ENCODE results near the gene DBNL.
A peak's percentile ranks its signal among the peaks of the same experiment; 100 is the strongest.

Gene DBNL

DNA sequence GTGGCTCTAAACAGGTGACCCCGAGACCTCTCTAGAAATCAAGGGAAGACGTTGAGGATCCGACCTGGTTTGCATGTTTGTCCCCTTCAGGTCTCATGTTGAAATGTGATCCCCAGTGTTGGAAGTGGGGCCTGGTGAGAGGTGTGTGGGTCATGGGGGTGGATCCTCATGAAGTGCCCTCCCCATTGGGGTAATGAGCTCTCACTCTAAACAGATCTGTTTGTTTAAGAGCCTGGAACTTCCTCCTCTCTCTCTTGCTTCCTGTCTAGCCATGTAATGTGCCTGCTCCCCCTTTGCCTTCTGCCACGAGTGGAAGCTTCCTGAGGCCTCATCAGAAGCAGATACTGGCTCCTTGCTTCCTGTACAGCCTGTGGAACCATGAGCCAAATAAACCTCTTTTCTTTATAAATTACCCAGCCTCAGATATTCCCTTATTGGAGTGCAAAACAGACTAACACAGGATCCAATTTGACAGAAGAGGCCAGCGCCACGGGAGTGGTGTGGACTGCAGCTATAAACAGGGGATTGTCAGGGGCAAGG lies 48.7 kb downstream of the DBNL start:
- no peak for DNase-seq (ENCODE audit: insufficient read length, low spot score)
- TF ChIP-seq POLR2A (IDR thresholded peaks at IDR 0.05; ENCODE audit: low read depth, low read length) = no peak
- FAIRE-seq = no peak

- FAIRE-seq (no peak), DNase-seq (ENCODE audit: insufficient read length, low spot score) (no peak)
- TF ChIP-seq POLR2A (IDR thresholded peaks at IDR 0.05; ENCODE audit: low read depth, low read length) = no peak
Measured at GRCh38 chr7:44094365-44094764, 49.9 kb downstream of the DBNL start.

DNA sequence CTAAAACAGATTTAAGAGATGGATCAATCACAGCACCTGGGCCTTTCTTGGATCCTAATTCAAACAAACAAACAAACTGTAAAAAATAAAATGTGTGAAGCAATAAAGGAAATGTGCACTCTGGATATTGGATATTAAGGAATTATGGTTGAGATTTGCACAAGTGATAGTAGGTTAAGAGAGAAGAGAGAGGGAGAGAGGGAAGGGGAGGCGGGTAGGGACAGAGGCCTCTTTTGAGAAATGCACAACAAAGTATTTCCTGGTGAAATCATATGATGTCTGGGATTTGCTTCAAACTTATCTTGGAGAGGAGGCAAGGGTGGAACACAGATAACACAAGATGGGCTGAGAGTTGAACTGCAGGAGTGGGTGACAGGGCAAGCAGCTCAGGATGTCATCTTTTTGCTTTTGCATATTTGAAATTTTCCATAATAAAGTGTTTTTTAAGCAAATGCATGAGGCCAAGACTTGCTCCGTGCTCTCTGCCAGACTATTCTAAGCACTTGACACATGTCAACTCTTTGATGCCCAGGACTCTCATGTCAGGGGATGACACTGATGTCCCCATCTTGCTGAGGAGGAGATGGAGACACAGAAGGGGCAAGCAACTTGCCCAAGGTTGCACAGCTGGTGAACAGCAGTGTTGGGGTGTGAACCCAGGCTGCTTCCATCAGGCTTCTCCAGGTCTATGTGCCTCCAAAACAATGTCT lies 50.5 kb downstream of the DBNL start:
- TF ChIP-seq POLR2A (IDR thresholded peaks at IDR 0.05; ENCODE audit: low read depth, low read length) = no peak
- DNase-seq (ENCODE audit: insufficient read length, low spot score) = no peak
- FAIRE-seq = no peak

GRCh38 chr7:44095781-44096180 lies 51.3 kb downstream of the DBNL start:
- FAIRE-seq = no peak
- no peak for TF ChIP-seq POLR2A (IDR thresholded peaks at IDR 0.05; ENCODE audit: low read depth, low read length)
- DNase-seq (ENCODE audit: insufficient read length, low spot score) = no peak

- TF ChIP-seq POLR2A (IDR thresholded peaks at IDR 0.05; ENCODE audit: low read depth, low read length) = no peak
- FAIRE-seq (no peak), DNase-seq (ENCODE audit: insufficient read length, low spot score) (no peak)
Measured at GRCh38 chr7:44096326-44096881, 51.9 kb downstream of the DBNL start.

DNA sequence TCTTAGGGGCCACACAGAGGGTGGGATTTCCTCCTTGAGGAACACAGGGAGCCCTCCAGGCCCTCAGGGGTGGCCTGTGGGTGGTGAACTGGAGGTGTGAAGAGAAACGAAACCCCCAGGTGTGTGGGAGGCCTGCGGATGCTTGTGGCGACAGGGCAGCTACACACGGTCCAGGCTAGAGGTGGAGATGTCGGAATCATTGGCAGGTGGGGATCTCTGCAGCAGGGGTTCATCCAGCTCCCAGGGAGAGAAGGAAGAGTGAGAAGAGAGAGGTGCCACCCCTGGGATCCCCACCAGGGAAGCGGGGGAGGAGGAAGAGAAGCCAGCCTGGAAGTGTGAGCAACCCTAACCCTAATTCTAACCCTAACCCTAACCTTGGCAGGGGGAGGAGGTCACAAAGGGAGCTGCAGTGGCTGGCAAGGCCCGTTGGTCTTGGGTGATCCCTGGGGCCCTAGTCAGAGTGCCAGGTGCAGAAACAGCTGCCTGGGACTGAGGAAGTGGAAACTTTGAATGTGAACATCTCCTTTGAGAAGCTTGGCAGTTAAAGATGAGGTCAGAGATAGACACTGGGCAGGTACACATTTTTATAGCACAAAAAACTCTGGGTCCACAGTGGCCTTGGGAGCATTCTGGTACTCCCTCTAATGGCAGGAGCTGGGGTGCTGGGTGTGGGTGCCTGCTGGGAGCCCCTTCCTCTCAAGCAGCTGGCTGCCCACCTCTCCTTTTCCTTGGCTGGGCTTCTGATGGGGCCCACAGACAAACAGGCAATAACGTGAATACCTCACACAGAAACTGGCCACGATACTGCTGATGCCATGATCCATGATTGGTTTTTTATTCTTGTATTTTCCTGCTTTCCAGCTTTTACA lies 52.8 kb downstream of the DBNL start:
- no peak for DNase-seq (ENCODE audit: insufficient read length, low spot score)
- FAIRE-seq = no peak
- no peak for TF ChIP-seq POLR2A (IDR thresholded peaks at IDR 0.05; ENCODE audit: low read depth, low read length)

DNA sequence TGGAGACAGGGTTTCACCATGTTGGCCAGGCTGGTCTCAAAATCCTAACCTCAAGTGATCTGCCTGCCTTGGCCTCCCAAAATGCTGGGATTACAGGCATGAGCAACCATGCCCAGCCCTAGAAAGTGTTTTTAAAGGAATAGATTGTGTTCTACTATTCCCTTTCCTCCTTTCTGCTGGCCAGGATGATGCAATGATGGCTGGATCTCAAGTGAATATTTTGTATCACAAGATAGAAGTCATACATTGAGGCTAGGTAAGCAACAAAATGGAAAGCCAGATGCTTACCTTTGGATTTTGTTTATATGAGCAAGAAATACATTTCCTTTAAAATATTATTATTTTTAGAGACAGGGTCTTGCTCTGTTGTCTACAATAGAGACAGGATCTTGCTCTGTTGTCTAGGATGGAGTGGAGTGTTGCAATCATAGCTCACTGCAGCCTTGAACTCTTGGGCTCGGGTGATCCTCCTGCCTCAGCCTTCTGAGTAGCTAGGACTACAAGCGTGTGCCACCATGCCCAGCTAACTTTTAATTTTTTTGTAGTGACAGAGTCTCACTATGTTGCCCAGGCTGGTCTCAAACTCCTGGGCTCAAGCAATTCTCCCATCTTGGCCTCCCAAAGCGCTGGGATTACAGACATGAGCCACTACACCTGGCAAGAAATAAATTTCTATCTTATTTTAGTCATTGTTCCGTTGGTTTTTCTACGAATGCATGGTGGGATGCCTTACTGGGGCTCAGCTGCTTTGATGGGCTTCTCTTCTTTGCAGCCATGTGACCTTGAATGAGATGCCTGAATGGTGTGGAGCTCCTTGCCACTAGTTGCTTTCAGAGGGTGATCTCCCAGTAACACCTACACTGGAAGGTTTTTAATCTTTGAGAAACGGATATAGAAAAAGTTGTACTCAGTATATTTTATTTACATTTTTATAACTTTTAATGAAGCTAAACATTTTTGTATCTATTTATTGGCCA lies 53.9 kb downstream of the DBNL start:
- TF ChIP-seq POLR2A (IDR thresholded peaks at IDR 0.05; ENCODE audit: low read depth, low read length) = no peak
- FAIRE-seq (no peak), DNase-seq (ENCODE audit: insufficient read length, low spot score) (no peak)

- no peak for DNase-seq (ENCODE audit: insufficient read length, low spot score)
- no peak for TF ChIP-seq POLR2A (IDR thresholded peaks at IDR 0.05; ENCODE audit: low read depth, low read length)
- no peak for FAIRE-seq
Measured at GRCh38 chr7:44099669-44100068, 55.2 kb downstream of the DBNL start.

GRCh38 chr7:44100458-44101302 lies 56.2 kb downstream of the DBNL start:
- TF ChIP-seq POLR2A (IDR thresholded peaks at IDR 0.05; ENCODE audit: low read depth, low read length) = no peak
- FAIRE-seq (no peak), DNase-seq (ENCODE audit: insufficient read length, low spot score) (no peak)

DNA sequence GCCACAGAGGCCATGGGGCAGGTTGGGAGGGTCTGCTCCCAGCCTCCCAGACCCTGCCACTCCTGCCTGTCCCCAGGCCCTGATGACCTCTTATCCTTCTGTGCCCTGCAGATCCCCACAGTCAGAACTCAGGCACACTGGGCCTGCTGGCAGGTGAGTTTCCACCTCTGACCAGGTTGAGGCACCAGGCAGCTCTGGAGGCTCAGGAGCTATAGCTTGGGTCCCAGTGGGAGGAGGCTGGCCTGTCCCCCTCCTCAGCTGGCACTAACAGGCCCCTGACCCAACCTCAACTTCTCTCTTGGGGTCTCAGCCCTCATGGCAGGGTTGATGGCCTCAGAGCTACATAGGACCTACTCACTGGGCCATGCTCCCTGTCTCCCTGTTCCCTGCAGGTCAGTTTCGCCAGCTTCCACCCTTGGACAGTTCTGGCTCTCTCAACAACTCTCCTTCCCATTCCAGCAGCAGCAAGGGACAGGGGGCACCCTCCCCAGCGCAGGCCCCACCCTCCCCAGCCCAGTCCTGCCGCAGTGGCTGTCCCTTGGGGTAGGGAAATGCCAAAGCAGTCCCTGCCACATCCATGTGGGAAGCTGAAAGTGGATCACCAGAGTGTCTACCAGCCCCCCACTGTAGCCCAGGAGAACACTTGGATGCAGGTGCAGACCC lies 56.9 kb downstream of the DBNL start:
- DNase-seq (ENCODE audit: insufficient read length, low spot score) = no peak
- FAIRE-seq = no peak
- TF ChIP-seq POLR2A (IDR thresholded peaks at IDR 0.05; ENCODE audit: low read depth, low read length) = no peak

DNA sequence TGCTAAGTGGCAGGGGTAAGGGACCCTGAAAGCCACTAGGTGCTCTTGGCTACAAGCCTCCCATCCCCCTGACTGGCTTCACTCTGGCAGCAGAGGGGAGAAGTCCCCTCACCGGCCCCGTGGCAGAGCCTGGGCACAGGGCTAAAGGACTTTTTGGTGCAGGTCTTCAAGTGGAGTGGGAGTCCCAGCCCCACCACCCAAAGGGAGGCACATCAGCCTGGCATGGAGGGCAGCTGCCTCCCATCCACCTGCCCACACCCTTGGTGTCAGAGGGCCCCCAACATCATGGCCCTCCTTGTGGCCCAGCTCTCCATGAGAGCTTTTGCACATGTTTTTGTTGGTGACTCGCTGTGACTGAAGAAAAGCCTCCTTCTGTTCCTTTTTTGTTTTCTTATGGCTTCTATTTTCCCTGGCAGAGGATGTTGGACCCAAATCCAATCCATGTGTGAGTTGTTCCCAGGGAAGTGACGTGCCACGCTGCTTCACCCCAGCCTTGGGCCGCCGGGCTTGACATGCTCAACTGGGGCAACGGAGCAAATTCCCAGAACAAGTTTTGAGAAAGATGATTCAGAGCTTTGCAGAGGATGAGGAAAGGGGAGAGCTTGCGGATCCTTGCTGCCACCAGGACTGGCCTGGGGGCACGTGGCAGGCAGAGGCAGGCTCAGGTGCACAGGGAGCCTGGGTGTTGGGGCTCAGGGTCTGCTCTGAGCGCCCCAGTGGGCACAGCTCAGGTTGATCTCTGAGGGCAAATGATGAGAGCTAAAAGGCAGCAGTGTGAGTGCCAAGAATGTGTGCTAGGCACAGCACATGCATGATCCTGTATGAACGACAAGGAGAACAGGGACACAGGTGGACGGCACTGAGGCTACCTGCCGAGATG lies 57.7 kb downstream of the DBNL start:
- FAIRE-seq (no peak), DNase-seq (ENCODE audit: insufficient read length, low spot score) (peak; percentile 87)
- no peak for TF ChIP-seq POLR2A (IDR thresholded peaks at IDR 0.05; ENCODE audit: low read depth, low read length)

All from H54 (cell line).